GM12891 (cell line): Measurements from ENCODE around the gene DNM3.

Experiments
- PAX5 ChIP-seq: IDR thresholded peaks from 2 replicates; pipeline ENCODE4 v1.6.1; 2011; ENCODE audit warnings: low read length, moderate library complexity, mild to moderate bottlenecking; ENCODE audit not compliant: insufficient read depth, severe bottlenecking
- POLR2A ChIP-seq: IDR thresholded peaks from 2 replicates; pipeline ENCODE4 v1.6.1; 2011; ENCODE audit warnings: low read depth, low read length, control low read depth
- POLR2AphosphoS5 ChIP-seq: IDR thresholded peaks from 2 replicates; pipeline ENCODE4 v1.6.1; 2011; ENCODE audit warnings: low read depth, low read length, control low read depth
- POU2F2 ChIP-seq: IDR thresholded peaks from 2 replicates; pipeline ENCODE4 v1.6.1; 2011; ENCODE audit warnings: low read depth, mild to moderate bottlenecking, control low read depth, low read length, moderate library complexity
- SPI1 ChIP-seq: IDR thresholded peaks from 2 replicates; pipeline ENCODE4 v1.6.1; 2011; ENCODE audit warnings: low read depth, low read length, control low read depth
- TAF1 ChIP-seq: IDR thresholded peaks from 2 replicates; pipeline ENCODE4 v1.6.1; 2011; ENCODE audit warnings: low read depth, low read length, control low read depth

- TF ChIP-seq TAF1 = no peak
- no peak for TF ChIP-seq POLR2A
- no peak for TF ChIP-seq POLR2AphosphoS5
- no peak for TF ChIP-seq PAX5
- TF ChIP-seq SPI1 = no peak
- no peak for TF ChIP-seq POU2F2
These were observed 404.5 kb downstream of the DNM3 start for GRCh38 chr1:172245788-172246187.
